ENCODE measurements around the gene ANO10.
"Not testable (repeated sequence)": the region's sequence is repeated elsewhere in the genome, so short reads cannot be mapped to it uniquely, and the experiment has no call there.

Gene ANO10

GRCh38 chr3:43627360-43627759, 5.5 kb upstream of the ANO10 start:
- DNase-seq (ENCODE audit: low read depth), result no peak

- no peak for DNase-seq (ENCODE audit: low read depth)
Measured at GRCh38 chr3:43624619-43625305, 3.0 kb upstream of the ANO10 start.

- DNase-seq (ENCODE audit: low read depth), result no peak
Measured at GRCh38 chr3:43620831-43621655, 768 bp downstream of the ANO10 start.

GRCh38 chr3:43619588-43619987, 2.2 kb downstream of the ANO10 start:
- DNase-seq (ENCODE audit: low read depth), result no peak

- no peak for DNase-seq (ENCODE audit: low read depth)
Measured at GRCh38 chr3:43618142-43618541, 3.7 kb downstream of the ANO10 start.

- DNase-seq (ENCODE audit: low read depth), result no peak
Measured at GRCh38 chr3:43616034-43616433, 5.8 kb downstream of the ANO10 start.

- no peak for DNase-seq (ENCODE audit: low read depth)
Measured at GRCh38 chr3:43615133-43615532, 6.7 kb downstream of the ANO10 start.

GRCh38 chr3:43613976-43614375, 7.8 kb downstream of the ANO10 start:
- no peak for DNase-seq (ENCODE audit: low read depth)

GRCh38 chr3:43612419-43612818, 9.4 kb downstream of the ANO10 start:
- DNase-seq (ENCODE audit: low read depth), result no peak

GRCh38 chr3:43609406-43609805, 12.4 kb downstream of the ANO10 start:
- DNase-seq (ENCODE audit: low read depth), result no peak

- no peak for DNase-seq (ENCODE audit: low read depth)
Measured at GRCh38 chr3:43608751-43609150, 13.1 kb downstream of the ANO10 start.

GRCh38 chr3:43606284-43606683, 15.5 kb downstream of the ANO10 start:
- no peak for DNase-seq (ENCODE audit: low read depth)

- not testable (repeated sequence) for DNase-seq (ENCODE audit: low read depth)
Measured at GRCh38 chr3:43599959-43600358, 21.9 kb downstream of the ANO10 start.

- DNase-seq (ENCODE audit: low read depth), result no peak
Measured at GRCh38 chr3:43597961-43598360, 23.9 kb downstream of the ANO10 start.

- DNase-seq (ENCODE audit: low read depth), result not testable (repeated sequence)
Measured at GRCh38 chr3:43596178-43596577, 25.6 kb downstream of the ANO10 start.

GRCh38 chr3:43595280-43595679, 26.5 kb downstream of the ANO10 start:
- not testable (repeated sequence) for DNase-seq (ENCODE audit: low read depth)

- DNase-seq (ENCODE audit: low read depth), result not testable (repeated sequence)
Measured at GRCh38 chr3:43593588-43593987, 28.2 kb downstream of the ANO10 start.

- not testable (repeated sequence) for DNase-seq (ENCODE audit: low read depth)
Measured at GRCh38 chr3:43591866-43592265, 29.9 kb downstream of the ANO10 start.

- no peak for DNase-seq (ENCODE audit: low read depth)
Measured at GRCh38 chr3:43587303-43587702, 34.5 kb downstream of the ANO10 start.

GRCh38 chr3:43584043-43584826, 37.6 kb downstream of the ANO10 start:
- no peak for DNase-seq (ENCODE audit: low read depth)

GRCh38 chr3:43583481-43583880, 38.3 kb downstream of the ANO10 start:
- no peak for DNase-seq (ENCODE audit: low read depth)

GRCh38 chr3:43582866-43583265, 38.9 kb downstream of the ANO10 start:
- no peak for DNase-seq (ENCODE audit: low read depth)

- DNase-seq (ENCODE audit: low read depth), result no peak
Measured at GRCh38 chr3:43581343-43581742, 40.5 kb downstream of the ANO10 start.
